Germinal center (tissue), 1 donor: ENCODE data around the gene ARMC5.
A peak's percentile ranks its signal among the peaks of the same experiment; 100 is the strongest.
"Not testable (repeated sequence)": the region's sequence is repeated elsewhere in the genome, so short reads cannot be mapped to it uniquely, and the experiment has no call there.

Source experiments
- DNase-seq: peaks from one replicate; pipeline ENCODE4 v3.0.0; 2012; ENCODE audit warnings: mixed read lengths, low spot score

ARMC5 gene

GRCh38 chr16:31477220-31478216 lies 18.2 kb downstream of the ARMC5 start:
- peak; percentile 80 for DNase-seq

- no peak for DNase-seq
Observed at GRCh38 chr16:31478956-31479355, 19.7 kb downstream of the ARMC5 start.

- DNase-seq = no peak
Observed at GRCh38 chr16:31479751-31480150, 20.4 kb downstream of the ARMC5 start.

- no peak for DNase-seq
Observed at GRCh38 chr16:31480851-31481536, 21.7 kb downstream of the ARMC5 start.

- no peak for DNase-seq
Observed at GRCh38 chr16:31483081-31483480, 23.8 kb downstream of the ARMC5 start, which contains the start of gene SLC5A2. SLC5A2 (plus strand) TSS chr16:31483123; CDS start chr16:31483137, 14 bp downstream.

GRCh38 chr16:31484048-31484447 lies 24.7 kb downstream of the ARMC5 start:
- DNase-seq = not testable (repeated sequence)

- DNase-seq = no peak
Observed at GRCh38 chr16:31484491-31485171, 25.3 kb downstream of the ARMC5 start.

GRCh38 chr16:31485571-31485970 lies 26.3 kb downstream of the ARMC5 start:
- DNase-seq = no peak

GRCh38 chr16:31486045-31486444 lies 26.7 kb downstream of the ARMC5 start:
- no peak for DNase-seq

GRCh38 chr16:31487071-31487719 lies 27.9 kb downstream of the ARMC5 start:
- DNase-seq = no peak

- DNase-seq = peak; percentile 83
Observed at GRCh38 chr16:31487720-31488467, 28.6 kb downstream of the ARMC5 start.

GRCh38 chr16:31488468-31489297 lies 29.4 kb downstream of the ARMC5 start:
- no peak for DNase-seq

GRCh38 chr16:31489298-31489564 lies 29.9 kb downstream of the ARMC5 start:
- no peak for DNase-seq

- no peak for DNase-seq
Observed at GRCh38 chr16:31489616-31490584, 30.6 kb downstream of the ARMC5 start.

GRCh38 chr16:31491778-31492418 lies 32.6 kb downstream of the ARMC5 start:
- no peak for DNase-seq

GRCh38 chr16:31493506-31494125 lies 34.3 kb downstream of the ARMC5 start:
- DNase-seq = no peak

- DNase-seq = no peak
Observed at GRCh38 chr16:31496670-31497069, 37.4 kb downstream of the ARMC5 start.

GRCh38 chr16:31498493-31498892 lies 39.2 kb downstream of the ARMC5 start:
- no peak for DNase-seq
